GM19239 (cell line): Measurements from ENCODE around the gene TMEM135.
"Not testable (repeated sequence)": the region's sequence is repeated elsewhere in the genome, so short reads cannot be mapped to it uniquely, and the experiment has no call there.

ENCODE experiments used
- DNase-seq: peaks from one replicate; pipeline ENCODE4 v3.0.0; 2011; ENCODE audit warnings: low spot score; ENCODE audit not compliant: insufficient read length
- FAIRE-seq: peaks from 2 replicates; lab custom pipeline; 2011; peaks lifted over from hg19 to GRCh38; lab: Jason Lieb, UNC

The TMEM135 gene

GRCh38 chr11:87285674-87286073 lies 247.9 kb downstream of the TMEM135 start:
- not testable (repeated sequence) for DNase-seq, FAIRE-seq

- DNase-seq (no peak), FAIRE-seq (no peak)
Measured at GRCh38 chr11:87286338-87286737, 248.6 kb downstream of the TMEM135 start.

- FAIRE-seq: peak; percentile 72
- DNase-seq: peak; percentile 5
Measured at GRCh38 chr11:87290304-87290922, 252.7 kb downstream of the TMEM135 start.

- FAIRE-seq (no peak), DNase-seq (no peak)
Measured at GRCh38 chr11:87292598-87292997, 254.9 kb downstream of the TMEM135 start.

GRCh38 chr11:87295237-87295636 lies 257.5 kb downstream of the TMEM135 start:
- no peak for DNase-seq
- FAIRE-seq: no peak

GRCh38 chr11:87296627-87297026 lies 258.9 kb downstream of the TMEM135 start:
- FAIRE-seq: no peak
- DNase-seq: no peak

GRCh38 chr11:87298155-87298554 lies 260.4 kb downstream of the TMEM135 start:
- FAIRE-seq: no peak
- no peak for DNase-seq

GRCh38 chr11:87299041-87299481 lies 261.3 kb downstream of the TMEM135 start:
- FAIRE-seq (no peak), DNase-seq (no peak)

GRCh38 chr11:87300640-87301380 lies 263.1 kb downstream of the TMEM135 start:
- FAIRE-seq: no peak
- DNase-seq: no peak

- FAIRE-seq (no peak), DNase-seq (no peak)
Measured at GRCh38 chr11:87301785-87302540, 264.2 kb downstream of the TMEM135 start.

GRCh38 chr11:87304412-87304811 lies 266.7 kb downstream of the TMEM135 start:
- DNase-seq (no peak), FAIRE-seq (no peak)

GRCh38 chr11:87306262-87306851 lies 268.6 kb downstream of the TMEM135 start:
- DNase-seq (no peak), FAIRE-seq (no peak)

- DNase-seq (no peak), FAIRE-seq (no peak)
Measured at GRCh38 chr11:87307101-87307500, 269.4 kb downstream of the TMEM135 start.

- FAIRE-seq (no peak), DNase-seq (no peak)
Measured at GRCh38 chr11:87315229-87315628, 277.5 kb downstream of the TMEM135 start.

GRCh38 chr11:87316491-87316890 lies 278.8 kb downstream of the TMEM135 start:
- FAIRE-seq (no peak), DNase-seq (no peak)

GRCh38 chr11:87317441-87317840 lies 279.7 kb downstream of the TMEM135 start:
- FAIRE-seq (no peak), DNase-seq (no peak)

GRCh38 chr11:87320123-87320522 lies 282.4 kb downstream of the TMEM135 start:
- FAIRE-seq: no peak

GRCh38 chr11:87322568-87322967 lies 284.8 kb downstream of the TMEM135 start:
- FAIRE-seq: no peak
- DNase-seq: no peak

More at GRCh38 chr11:87320123-87320522, 282.4 kb downstream of the TMEM135 start:
- no peak for DNase-seq

GRCh38 chr11:87323899-87324298 lies 286.2 kb downstream of the TMEM135 start:
- FAIRE-seq (no peak), DNase-seq (no peak)

- no peak for DNase-seq
- no peak for FAIRE-seq
Measured at GRCh38 chr11:87324817-87325489, 287.2 kb downstream of the TMEM135 start.
